NCI-H748 (cell line): Measurements from ENCODE around the gene PGAM5.

ENCODE experiments used
- DNase-seq: peaks from one replicate; lab custom pipeline; 2025; ENCODE audit not compliant: unreplicated experiment; lab: John Stamatoyannopoulos, UW

The PGAM5 gene

DNA sequence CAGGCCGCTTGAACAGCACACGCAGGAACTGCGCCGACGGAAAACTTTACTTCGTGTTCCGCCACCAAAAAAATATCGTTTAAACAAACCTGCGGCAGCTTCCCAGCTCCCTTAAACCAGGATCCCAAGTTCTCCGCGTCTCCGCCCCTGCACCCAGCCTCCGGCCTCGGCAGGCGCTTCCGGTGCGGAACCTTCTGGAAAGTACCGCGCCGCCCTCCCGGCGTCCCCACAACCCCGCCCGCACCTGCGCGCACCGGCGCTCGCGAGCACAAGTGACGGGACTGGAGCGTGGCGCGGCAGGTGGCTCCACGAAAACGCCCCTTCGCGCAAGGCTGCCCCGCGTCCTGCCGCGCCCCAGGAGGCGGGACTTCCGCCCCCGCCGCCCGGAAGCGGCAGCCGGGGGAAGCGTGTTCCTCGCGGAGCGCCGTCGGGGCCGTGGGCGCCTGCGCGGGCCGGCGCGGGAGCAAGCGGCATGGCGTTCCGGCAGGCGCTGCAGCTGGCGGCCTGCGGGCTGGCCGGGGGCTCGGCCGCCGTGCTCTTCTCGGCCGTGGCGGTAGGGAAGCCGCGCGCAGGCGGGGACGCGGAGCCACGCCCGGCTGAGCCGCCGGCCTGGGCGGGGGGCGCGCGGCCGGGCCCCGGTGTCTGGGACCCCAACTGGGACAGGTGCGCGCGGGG lies at the start of gene PGAM5:
Gene PGAM5 (plus strand): TSS at position 438 of the 675 bp plus-strand sequence. CDS start 35 bp downstream, at position 473.
- peak; percentile 92 for DNase-seq

DNA sequence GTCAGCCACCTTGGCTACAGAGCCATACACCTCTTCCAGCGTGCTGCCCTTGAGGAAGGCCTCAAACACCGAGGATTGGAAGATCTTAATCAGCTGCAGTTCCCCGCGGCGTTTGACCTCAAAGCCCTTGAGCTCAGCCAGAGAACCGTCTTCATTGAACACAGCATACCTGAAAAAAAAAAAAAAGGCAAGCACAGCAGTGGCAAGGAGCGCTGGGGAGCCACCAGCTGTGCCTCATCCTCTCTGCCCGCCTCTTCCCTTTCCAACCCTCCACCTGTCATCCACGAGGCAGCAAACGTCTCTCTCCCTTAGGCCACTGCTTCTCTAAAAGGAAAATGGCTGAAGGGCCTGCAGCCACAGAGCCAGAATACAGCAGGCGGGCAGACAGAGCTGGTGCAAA lies 49.6 kb upstream of the PGAM5 start:
- DNase-seq: no peak

DNA sequence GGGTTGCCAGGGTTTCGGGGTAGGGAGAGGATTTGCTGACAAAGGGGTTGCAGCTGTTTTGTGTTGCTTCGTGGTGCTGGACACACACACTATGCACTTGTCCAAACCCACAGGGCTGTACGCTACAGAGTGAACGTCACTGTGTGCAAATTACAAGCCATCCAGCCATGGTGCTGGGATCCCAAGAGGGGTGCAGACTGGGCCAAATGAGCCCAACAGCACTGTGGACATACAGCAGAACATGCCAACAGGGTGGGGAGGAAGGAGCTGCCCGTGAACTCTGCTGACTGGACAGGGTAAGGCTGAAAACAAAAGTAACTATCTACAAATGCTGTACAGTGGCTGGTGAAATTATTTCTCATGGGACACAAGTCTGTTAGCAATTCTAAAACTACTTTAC lies 48.7 kb upstream of the PGAM5 start:
- DNase-seq: no peak

DNA sequence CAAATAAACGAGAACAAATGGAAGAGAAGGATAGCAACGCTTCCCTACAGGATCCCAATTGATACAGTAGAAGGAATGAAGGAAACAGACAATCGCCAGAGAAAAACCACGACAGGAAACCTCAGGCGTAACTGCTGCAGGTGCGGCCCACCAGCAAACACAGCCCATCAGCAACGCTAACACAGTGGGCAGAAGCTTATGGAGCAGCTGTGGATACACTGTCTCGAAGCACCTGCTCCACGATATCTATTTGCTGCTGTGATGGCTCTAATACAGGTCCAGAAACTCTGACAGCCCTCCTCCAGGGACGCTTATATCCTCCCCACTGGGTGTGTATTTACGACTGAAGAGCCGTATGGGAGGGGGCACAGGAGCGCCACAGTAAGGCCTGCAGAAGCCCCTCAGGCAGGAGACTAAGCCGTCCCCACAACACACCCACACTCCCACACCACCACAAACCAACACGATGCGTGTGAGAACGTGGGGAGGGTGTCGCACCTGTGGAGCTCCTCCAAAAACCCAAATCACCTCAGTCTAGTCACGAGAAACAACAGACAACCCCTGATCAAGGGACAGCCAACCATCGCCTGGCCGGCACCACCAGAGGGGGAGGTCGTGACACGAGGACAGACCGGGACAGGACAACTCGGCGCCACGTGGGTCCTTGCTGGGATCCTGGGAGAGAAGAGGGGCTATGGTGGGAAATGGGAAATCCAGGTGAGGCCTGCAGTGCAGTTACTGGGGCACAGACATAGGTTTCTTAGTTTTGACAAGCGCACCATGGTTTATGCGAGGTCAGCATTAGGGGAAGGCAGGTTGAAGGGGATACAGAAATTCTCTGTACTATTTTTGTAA lies 47.5 kb upstream of the PGAM5 start:
- DNase-seq: no peak

DNA sequence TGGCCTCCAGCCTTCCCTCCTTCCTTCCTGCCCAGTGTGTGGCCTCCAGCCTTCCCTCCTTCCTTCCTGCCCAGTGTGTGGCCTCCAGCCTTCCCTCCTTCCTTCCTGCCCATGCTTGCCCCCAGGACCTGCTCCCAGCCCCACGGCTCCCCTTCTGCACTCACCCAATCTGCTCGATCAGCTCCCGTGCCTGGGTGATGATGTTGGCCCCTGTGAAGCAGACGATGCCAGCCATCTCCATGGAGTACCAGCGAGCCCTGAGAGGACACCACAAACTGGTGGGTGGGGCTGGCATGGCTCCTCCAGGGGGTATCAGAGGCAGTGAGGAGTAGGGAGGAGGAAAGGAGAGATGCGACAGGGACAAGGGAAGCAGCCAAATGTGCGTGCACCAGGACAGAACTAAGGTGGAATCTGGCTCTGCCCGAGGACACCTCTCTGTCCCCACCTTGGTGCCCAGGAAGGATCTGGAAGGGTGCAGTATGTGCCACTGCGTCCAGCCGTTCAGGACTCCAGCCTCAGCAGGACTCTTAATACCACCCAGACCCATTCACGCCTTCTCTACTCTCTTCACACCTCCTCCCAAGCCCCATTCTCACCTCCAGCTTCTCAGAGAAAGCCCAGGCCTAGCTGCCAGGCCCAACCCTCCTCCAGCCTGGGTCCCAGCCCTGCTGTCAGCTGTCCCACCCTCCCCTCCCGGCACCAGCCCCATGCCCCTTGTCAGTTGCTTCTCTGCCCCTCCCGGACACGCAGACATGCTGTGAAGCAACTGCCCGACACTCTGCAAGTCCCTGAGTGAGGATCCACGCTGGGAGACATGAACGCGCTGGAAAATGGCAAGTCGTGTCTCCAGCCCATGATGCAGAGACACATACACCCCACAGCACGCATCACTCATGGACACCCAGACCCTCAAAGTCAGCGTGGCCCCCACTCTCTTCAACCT lies 46.2 kb upstream of the PGAM5 start:
- DNase-seq: no peak

DNA sequence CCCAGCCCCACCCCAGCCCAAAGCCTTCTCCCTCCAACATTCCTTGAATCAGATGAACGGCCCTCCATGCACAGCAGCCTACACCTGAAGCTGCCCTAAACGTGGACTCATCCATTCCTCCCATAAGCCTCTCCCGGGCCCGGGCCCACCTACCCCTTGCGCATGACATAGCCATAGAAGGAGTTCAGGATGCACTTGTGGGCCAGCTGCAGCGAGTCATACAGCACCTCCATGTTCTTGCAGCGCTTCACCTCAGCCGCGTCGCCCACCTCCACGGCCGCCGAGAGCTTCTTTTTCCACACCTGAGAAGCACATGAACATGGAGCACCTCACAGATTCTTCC lies 45.5 kb upstream of the PGAM5 start:
- no peak for DNase-seq

DNA sequence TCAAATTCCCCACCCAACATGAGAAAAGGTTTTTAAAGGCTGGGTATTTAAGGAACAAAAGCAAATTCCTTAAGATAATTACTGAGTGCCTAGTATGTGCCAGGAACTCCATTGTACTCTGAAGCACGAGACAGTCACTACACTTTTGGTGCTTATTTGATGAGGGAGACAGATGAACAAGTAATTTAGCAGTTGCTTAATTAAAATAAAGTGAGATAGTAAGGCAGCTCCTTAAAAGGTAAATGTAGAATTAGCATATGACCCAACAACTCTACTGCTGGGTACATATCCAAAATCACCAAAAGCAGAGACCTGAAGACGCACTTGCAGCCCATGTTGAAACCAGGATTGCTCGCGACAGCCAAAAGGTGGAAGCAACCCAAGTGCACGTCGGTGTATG lies 44.8 kb upstream of the PGAM5 start:
- no peak for DNase-seq

DNA sequence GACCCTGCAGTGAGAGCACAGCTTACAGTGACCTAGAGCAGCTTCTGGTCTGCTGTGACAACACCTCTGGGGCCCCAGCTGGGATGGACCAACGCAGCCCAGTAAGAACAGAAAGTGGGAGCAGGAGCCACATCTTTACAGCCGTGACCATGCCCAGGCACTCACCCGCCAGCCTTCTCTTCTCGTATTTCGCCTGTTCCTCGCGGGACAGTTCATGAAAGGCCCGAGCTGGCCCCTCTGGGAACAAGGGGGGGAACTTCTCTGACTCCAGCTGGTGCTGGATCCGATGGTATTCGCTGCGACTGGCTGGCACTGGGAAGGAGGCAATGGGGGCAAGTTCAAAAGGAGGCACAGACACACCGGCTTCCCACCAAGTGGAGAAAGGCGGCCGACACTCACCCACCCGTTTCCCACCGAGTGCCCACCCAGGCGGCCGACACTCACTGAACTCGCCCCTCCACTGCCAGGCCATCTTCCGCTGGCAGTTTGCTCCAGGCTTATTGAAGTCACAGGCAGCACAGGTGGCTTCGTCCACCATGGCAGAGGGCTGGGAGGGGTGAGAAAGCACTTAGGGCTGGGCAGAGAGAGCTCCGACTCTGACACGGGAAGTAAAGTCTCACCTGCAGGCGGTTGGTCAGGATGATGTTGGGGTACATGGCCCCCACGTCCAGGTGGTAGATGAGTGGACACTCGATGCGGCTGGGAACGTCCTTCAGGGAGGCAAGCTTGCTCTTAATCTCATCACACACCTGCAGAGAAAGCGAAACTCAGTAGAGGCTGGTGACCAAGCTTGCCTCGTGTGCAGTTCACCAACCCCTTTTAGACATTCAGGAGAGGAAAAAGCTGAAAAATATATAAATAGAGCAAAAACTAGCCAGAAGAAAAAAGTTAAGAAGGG lies 42.2 kb upstream of the PGAM5 start:
- DNase-seq: no peak

DNA sequence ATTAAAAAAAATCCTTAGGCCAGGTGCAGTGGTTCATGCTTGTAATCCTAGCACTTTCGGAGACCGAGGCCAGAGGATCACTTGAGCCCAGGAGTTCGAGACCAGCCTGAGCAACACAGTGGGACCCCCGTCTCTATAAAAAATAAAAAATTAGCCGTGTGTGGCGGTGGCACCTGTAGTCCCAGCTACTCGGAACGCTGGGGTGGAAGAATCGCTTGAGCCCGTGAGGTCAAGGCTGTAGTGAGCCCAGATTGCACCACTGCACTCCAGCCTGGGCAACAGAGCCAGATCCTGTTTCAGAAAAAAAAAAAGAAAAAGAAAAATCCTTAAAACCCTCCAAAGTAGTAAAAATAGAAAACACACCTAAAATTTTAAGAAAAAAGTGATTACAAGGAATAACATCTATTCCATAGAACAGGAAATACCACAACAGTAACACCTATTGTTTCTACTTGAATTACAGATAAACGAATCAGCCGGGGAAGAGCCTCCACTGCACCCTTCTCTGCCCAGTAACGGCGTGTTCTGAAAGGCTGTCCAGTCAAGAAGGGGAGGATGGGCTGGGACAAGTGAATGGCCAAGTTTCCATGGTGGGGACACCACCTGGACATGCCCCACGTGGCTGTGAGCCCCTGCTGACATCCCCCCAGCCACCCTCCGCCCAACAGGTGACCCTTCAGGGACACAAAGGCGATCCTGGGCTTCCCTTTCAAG lies 41.3 kb upstream of the PGAM5 start:
- DNase-seq: no peak

DNA sequence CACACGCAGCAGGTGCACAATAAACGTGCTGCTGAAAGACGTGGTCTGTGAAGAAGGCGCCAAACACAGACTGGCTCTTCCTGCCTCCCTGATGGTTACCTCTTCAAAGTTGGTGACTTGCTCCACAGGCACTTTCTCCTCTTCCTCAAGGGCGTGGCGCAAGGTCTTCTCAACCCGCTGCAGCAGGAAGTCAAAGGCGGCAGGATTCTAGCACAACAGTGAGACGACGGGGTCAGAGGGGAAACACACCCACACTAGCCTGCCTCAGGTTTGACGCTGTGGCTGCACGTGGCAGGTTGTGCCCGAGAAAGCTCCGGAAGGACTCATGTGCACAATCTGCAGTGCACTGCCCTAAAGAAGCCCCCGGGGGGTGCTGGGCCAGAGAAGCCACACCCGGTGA lies 38.5 kb upstream of the PGAM5 start:
- DNase-seq: no peak

DNA sequence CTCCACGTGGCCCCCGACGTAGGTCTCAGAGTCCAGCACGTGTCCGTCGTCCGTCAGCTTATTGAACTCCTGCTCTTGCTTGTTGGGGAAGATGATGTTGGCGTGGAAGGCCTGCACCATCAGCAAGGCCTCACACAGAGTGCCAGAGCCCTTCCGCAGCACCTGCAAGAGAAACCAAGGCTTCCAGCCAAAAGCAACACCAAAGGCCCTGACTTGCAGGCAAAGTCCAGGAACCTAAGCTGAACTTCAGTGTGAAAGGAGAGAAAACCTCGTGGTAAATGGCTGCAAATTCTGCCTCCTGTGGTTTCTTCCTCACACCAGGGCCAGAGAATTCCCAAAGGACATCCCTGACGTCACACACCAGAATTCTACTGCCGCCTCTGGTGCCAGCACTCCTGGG lies 38.0 kb upstream of the PGAM5 start:
- DNase-seq: no peak

DNA sequence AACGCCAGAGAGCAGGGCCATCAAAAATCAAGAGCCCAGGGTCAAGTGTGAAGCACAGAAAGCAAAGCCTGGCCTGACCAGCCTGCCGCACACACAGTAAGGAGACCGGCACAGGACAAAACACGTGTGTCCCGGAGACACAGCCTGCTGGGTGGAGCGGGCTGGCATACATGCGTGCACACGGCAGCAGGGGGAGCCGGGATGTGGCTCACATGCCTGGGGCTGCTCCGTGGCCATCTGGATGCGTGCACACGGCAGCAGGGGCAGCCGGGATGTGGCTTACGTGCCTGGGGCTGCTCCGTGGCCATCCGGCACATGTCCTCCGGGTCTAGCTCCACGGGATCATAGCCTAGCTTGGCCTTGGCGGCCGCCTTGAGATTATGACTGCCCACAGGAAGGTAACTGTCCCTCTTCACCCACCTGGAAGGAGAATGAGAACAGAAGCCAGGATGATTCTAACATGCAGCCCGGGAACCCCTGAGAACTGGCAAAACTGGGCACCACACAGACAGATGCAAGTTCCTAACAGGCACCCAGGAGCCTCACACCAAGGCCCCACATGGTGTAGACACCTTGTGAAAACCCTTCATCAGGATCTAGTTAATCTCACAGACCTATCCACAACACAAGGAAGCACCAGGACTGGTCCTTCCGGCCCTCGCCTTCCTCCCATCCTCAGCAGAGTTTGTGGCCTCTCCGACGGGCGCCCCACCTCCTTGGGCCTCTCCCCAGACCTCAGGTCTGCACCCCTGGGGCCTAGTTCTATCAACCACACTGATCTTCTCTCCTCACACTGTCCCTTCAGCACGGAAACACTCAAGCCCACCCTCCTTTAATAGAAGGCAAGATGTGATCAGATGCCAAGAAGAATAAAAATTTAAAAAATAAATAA lies 37.1 kb upstream of the PGAM5 start:
- DNase-seq: no peak

DNA sequence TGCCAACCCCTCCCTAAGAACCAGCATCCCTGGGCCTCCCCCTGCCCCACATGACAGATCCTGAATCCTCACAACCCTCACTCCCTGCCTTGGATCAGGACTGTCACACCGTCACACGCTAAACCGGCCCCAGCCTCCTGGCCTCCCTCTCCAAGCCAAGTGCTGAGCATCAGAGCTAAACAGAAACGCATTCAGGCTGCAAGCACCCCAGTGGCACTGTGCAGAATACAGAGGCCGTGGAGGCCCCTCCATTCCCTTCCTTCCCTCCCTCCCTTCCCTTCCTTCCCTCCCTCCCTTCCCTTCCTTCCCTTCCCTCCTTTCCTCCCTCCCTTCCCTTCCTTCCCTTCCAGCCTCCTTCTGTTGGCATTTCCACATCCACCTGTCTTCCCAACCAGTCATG lies 36.1 kb upstream of the PGAM5 start:
- DNase-seq: no peak

DNA sequence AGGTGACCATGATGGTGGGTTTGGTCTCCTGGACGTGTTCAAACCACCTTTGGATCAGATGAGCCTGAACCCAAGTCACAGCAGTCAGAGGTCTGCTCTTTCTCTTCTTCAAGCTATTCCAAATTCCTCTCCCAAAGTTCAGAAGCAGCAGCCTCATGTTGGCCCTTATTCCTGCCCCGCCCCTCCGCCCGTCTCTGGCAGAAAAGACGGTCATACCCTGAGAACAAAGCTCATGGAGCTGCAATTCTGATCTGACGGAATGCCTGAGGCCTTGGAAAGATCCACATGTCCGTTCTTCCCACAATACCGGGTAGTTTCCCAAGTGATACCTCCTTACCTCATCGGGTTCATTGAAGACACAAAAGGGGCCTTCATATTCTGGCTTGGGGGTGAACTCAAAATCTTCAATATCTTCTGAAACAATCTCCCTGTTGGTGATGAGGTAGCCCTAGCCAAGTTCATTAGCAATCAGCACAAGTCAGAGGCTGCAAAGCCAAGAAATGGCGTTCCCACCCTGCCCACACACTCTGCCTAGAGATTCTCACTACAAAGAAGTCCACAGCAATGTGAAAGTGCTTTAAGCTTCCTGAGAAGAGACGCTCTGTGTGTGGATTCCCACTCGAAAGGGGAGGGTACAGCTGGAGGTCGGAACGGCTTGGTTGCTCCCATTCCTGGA lies 34.7 kb upstream of the PGAM5 start:
- no peak for DNase-seq

DNA sequence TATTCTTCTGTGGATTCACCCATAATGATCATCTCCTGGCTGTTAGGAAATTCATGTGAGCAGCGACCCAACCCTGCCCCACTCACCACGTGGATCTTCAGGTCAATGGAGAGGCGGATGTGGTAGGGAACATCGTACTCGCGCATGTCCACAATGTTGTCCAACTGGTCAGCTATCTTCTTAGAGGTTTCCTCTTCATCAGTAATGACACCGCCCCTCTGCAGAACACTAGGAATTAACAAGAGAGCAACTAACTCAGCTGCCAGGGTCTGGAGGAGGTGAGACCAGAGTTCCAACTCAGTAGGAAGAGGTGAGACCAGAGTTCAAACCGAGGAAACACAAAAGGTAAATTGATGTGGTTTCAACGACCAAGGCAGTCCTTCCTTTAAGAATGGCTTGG lies 33.1 kb upstream of the PGAM5 start:
- no peak for DNase-seq

DNA sequence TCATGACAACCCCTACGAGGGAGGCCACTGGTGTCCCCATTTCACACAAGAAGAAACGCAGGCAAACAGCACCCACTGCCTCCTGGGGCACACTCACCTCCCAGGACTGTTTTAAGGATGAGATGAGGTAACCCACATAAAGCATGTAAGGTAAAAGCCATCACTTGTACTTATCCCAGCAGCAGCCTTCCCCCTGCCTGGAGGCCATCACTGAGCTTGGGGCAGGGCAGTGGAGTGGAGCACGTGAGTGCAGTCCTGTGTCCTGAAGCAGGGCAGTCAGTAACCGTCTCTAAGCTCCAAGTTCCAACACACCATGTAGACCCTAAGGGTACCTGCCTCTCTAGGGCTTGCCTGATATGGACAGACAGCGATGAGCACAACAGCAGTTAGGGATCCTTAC lies 25.2 kb upstream of the PGAM5 start:
- DNase-seq: no peak

DNA sequence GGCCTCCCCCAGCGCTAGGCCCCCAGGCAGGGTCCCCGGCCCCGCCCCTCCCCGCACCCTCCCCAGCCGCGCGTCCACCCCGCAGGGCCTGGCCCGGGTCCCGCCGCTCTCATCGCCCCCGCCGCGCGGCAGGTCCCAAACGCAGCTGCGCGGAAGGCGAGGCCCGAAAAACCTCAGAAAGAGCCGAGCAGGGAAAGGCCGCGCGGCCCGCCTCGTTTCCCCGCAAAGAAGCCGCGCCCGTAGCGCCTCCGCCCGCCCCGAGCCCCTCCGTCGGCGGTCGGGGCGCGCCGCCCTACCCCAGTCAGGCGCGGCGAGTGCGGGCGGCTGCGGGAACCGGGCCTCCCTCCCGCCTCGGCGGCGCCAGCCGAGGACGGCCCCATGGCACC lies 23.8 kb upstream of the PGAM5 start:
- peak; percentile 47 for DNase-seq
